NAMALWA (cell line): Measurements from ENCODE around the gene NMNAT3.
"Not testable (repeated sequence)": the region's sequence is repeated elsewhere in the genome, so short reads cannot be mapped to it uniquely, and the experiment has no call there.

Source experiments
- DNase-seq: peaks from one replicate; pipeline ENCODE4 v3.0.0-alpha.2; 2015; ENCODE audit warnings: low spot score

The NMNAT3 gene

DNA sequence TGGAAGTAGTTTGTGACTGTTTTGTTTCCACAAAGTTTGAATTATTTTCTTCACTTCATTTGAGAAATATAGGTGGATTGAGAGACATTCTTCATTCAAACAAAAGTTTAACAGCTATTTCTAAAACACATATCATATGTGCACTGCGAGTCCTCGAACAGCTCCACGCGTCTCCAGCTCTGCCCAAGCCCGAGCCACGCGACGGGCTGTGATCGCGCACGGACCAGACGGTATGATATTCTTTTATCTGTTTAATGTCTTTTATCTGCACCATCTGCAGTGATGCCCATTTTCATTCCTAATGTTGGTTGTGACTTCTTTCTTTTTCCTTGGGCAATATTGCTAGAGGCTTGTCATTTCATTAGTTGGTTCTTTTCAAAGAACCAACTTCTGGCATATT, 94.1 kb downstream of the NMNAT3 start:
- not testable (repeated sequence) for DNase-seq

DNA sequence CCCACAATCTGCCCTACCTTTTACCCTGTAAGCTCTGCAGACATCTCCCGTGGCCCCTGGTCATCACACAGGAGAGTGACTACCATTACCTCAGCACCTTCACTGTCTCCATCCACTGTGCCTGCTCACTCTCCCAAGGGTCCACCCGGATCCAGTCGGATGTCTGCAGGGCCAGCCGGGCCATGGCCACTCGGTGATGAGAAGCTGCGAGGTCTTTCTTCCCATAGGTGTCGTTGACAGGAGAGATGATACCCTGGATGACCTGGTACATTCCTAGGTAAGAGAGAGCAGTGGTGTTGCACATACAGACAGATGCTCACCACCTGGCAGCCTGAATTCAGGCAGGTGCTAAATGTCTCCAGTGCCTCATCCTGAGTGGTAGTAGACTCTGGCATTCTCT, 99.0 kb downstream of the NMNAT3 start:
- DNase-seq: no peak

DNA sequence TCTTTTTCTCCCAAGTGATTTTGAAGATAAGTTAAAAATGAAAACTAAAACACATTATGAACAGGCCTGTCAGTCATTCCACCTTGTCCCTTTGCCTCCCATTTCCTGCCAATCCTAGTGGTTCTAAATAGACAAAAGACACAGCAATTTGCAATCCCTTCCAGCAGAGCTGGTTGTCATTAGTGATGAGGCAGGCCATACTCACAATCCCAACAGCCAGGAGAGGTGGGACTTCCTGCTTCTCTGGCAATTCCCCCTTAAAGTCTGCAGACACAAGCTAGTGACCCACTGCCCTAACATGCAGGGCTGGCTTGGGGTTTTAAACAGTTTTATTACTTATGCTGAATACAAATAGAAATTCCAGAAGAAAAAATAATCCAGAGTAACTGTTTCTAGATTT, 99.9 kb downstream of the NMNAT3 start:
- DNase-seq: no peak

DNA sequence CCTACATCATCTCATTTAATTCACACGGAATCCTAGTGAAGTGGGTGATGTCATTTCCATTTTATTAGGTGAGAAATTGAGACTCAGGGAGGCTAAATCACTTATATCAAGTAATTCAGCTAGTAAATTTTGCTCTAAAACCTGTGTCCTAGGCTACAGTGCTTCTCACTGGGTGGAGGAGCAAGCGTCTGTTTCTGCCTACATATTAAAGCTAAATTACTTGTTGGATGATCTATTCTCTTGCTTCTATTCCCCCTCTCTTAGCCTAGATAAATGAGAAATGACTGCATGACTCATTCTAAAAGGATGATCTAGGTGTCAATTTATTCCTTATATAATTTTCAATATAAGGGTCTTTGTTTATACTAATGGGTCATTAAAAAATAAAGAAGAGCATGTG, 100.4 kb downstream of the NMNAT3 start:
- no peak for DNase-seq

DNA sequence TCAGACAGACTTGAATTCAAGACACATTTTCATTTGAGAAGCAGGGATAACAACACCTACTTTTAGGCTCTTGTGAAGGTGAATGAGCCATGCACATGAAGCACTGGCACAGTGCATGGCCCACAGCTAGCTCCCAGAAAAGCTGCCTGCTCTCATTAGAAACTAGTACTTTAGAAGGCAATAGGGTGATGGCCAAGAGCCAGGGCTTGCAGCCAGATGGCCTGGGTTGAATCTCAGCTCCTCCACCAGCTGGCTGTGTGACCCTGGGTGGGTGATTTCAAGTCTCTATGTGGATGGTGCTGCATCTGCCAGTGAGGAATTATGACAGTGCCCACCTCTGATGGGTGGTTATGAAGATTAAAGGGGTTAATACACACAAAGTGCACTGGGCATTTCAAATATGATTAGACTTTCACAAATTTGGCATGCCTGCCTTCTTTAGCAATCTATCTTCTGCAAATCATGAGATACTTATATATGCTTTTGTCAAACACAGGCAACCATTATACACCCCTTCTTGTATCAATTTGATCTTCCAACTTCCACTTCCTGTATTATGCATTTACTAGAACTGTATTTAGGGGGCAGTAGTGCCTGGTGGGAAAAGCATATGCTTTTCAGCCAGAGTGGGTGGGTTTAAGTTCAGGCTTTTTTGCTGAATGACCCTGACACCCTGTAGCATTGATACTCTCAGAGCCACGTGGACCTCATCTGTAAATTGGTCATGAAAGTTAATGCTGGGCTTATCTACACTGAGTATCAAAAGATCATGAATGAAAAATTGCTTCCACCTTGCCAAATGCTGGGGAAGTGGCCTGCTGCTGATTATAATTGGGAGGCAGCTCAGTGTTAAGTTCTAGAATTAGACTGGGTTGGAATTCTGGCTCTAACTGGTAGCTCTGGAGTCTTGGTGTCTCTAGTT, 103.5 kb downstream of the NMNAT3 start:
- DNase-seq: peak; percentile 5

DNA sequence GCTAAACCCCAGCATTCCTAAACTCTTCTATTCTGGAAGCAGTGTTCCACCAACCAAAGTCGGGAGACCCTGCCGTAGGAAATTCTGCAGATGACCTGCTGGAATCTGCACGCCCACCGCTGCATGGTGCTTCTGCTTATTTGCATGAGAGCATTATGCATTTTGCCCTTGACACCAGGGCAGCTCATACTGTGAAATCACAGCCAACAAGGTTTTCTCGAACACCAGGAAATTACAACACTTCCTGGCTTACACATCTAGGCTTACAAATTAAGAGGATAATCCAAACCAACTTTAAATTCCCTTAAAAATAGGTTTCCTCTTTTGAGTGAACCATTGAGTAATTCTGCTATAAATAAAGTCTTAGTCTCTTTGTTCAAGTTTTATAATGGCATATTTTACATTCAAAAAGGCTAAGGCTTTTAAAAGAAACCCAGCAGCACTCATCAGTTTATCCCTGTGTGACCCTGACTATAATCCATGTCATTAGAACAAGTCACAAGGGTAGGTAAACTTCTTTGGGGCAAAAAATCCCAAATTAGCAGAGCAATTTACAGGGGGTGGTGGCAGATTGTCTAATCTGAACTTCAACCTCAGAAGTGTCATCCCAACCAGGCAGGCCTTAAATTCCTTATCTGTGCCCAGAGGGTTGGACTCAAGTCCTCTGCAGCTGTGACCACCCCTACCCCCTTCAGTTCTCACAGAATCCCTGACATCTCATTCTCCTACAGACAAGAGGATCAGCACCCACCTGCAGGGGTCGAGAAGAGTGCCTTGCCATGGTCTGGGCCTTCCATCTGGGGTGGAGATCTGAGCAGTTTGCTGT, 104.7 kb downstream of the NMNAT3 start:
- no peak for DNase-seq

DNA sequence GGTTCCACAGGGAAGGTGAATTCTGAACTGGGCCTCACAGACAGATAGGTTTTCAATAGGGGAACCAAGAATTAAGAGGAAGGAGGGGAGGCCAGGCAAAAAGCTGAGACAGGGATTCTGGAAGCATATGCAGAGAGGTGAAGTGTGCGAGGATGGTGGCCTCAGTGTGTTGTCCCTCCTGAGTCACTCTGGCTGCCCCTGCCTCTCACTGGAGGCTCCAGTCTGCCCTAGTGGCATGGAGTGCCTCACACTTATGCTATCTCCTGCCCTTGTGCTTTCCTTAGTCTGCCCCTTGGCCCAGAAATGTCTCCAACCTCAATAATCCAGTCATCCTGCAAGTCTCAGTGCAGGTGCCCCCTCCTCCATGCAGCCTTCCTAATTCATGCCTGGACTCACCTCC, 106.1 kb downstream of the NMNAT3 start:
- no peak for DNase-seq

DNA sequence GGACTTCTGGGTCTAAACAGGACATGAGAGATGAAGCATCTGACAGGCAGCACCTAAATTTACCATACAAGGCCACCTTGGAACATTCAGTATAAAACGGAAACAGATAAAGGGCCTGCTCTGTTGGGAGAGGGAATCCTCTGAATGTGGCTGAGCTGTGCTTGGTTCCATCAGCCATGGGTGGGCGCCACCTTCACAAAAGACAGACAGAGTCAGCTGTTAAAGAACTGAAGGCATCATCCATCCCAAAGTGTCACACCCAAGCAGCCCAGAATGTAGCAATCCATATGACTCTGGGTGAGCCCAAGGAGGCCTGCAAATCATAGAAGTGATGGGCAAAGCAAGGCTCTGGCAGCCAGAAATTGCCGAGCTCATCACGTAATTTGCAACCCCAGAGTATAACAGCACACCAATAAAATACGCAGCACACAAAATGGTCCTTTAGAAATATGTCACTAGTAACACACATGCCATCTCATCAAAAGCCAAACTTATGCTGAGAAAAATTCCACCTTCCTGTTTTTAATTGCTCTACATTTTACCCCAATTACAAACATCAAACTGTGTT, 113.4 kb downstream of the NMNAT3 start:
- no peak for DNase-seq

DNA sequence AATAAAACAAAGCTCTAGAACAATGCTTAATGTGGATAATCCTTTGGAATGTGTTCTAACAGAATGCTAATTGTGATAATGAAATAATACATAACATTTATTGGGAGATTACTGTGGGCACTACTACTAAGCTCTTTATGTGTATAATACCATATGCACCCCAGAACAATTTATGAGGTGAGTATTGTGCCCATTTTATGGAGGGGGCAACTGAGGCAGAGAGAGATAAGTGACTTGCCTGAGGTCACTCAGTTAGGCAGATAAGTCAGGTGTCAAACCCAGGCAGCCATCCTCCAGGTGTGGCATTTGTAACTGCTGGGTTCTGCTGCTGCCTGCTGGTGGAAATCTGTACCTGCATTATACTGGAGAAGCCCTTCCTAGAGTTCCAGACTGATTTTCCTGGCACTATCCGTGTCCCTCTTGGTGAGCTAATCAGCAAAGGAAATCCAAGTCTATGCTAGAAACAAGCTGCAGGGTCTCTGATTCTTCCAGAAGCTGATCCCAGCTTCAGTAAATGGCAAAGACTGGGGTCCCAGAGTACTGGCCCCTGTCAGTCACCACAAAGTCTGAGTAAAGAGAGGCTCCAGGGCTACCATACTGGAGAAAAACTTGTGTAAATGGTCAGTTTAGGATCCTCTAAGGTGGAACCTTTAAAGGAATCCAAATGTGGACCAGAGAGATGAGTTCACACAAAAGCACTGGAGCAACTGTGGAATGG, 115.7 kb downstream of the NMNAT3 start:
- peak; percentile 30 for DNase-seq

DNA sequence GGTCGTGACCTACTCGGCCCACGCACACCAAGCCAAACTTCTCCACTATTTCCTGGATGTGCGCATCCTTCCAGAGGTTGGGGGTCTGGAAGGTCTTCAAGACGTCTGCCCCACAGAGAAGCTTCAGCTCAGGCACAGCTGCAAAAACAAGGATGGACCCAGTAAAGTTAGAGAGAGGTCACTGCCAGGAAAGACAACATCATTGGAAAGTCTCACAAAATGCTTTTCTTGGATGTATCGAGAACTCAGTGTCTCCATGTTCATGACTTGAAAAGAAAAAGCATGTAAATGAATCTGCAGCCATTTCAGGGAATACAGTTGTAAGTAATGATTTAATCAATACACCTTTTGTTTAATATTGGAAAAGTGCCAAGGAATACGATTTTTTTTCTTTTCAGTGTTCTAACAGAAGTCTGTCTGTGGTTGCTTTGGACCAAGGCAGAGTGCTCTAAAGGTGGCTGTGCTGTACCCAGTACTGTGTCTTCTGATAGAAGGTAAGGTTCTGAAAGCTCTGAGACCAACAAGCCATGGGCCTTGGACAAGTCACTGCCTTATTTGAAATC, 116.4 kb downstream of the NMNAT3 start:
- no peak for DNase-seq

DNA sequence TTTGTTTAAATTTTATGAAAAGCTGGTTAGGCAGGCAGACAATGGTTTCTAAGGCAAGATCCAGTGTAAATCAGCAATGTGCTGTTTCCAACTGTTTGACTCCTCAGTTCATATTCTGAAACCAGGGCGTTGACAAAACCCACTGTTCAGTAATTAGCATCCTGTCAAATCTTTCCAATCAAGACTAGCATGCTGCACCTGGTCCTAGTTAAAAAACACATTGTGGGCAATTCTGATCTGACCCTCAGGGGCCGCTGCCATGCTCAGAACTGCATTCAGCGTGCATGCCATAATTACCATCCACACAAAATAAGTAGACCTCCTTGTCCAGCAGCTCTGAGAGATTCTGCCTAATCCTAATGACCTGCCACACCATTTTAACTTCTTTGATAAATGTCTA, 117.4 kb downstream of the NMNAT3 start:
- no peak for DNase-seq

DNA sequence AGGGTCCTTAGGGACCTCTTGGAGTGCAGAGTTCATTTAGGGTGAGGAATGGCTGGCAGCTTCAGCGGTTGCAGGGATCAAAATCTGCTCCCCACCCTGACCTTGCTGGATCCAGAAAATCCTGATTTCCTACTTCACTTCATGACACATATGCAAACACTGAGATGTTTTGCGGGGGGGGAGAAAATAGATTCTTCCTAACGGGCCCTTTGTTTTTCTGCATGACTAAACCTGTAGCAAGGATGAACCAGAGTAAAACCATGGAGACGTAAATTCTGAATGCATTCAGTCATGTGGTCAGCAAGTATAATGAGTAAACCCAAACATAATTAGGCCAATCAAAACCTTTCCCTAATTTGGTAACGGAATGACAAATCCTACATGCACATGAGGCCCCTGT, 118.2 kb downstream of the NMNAT3 start:
- DNase-seq: no peak

DNA sequence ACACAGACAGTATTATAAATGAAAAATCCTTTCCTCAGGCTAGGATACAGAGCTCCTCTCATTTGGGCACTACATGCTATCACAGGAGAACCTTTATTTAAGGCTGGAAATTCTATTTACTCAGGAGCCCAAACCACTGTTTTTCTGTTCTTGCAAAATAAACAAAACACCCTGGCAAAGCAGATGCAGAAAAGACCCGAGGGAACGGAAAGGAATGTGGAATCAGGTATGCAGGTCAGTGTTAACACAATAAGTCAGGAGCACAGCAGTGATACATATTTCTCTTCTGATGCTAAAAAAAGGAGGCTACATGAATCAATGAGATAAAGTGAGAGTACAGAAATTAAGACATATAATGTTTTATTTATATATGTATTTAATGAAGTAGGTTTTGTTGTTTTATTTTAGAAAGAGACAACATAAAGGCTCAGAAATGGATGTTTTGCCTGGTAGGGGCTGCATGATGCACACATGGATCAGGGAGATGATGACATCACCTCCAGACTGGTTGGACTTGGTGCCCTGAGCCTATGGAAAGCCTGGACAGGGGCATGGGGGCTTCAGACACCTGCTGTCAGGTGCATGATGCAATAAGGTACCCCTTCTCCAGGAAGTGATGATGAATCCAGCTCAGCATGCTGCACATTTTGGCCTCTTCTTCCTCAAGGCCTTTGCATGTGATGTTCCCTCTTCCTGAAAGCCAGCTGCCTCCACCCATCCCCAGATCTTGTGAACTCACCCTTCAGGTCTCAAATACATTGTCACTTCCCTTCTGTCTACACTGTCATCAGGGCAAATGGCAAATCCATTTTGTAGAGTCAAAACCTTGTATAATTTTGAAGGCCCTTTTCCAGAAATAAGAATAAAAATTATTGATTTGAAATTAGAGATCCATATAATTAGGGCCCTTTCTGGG, 119.2 kb downstream of the NMNAT3 start:
- DNase-seq: no peak

DNA sequence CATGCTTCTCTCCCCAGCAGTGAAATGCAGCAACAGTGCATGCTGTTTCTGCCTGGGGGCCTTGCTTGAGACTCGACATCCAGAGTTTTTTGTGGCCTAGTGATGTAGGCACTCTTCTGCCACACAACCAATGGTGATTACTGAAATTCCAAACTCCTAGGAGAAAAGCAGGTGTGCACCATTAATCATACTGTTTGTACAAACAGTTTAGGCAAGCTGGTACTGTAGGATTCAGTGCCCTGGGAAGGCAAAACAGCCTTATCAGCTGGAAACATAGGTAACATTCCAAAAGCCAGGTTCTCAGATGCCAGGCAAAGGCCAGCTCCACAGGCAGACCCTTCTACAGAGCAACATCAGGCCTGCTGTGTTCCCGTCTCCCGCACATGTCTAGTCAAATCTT, 120.7 kb downstream of the NMNAT3 start:
- no peak for DNase-seq

DNA sequence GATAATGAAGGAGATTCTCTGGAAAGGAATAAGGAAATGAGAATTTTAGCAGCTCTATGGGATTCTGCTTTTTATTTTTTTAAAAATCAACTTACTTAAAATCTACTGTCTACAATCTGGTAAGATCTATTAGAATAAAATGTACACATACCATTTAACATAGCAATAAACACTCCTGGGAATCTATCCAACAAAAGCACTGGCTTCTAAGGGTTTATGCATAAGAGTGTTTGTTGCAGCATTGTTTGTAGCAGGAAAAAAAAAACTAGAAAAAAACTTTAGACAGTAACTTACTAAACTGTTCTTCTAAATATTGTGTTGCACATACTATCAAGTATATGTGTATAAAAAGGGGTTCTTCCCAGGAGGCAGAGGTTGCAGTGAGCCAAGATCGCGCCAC, 122.5 kb downstream of the NMNAT3 start:
- DNase-seq: no peak

DNA sequence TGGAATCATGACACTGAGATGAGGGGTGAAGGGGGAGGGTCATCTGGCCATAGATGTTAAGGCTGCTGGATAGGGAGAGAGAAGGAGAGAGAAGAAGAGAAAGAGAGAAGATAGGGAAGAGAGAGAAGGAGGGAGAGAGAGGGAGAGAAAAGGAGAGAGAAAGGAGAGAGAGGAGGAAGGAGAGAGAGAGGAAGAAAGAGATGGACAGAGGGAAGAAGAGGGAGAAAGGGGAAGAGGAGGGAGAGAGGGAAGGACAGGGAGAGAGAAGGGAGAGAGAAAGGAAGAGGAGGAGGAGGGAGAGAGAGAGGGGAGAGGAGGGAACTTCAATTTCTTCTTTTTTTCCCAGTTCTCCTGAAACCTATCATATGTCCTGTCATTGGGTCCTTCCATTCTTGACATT, 123.1 kb downstream of the NMNAT3 start:
- no peak for DNase-seq

DNA sequence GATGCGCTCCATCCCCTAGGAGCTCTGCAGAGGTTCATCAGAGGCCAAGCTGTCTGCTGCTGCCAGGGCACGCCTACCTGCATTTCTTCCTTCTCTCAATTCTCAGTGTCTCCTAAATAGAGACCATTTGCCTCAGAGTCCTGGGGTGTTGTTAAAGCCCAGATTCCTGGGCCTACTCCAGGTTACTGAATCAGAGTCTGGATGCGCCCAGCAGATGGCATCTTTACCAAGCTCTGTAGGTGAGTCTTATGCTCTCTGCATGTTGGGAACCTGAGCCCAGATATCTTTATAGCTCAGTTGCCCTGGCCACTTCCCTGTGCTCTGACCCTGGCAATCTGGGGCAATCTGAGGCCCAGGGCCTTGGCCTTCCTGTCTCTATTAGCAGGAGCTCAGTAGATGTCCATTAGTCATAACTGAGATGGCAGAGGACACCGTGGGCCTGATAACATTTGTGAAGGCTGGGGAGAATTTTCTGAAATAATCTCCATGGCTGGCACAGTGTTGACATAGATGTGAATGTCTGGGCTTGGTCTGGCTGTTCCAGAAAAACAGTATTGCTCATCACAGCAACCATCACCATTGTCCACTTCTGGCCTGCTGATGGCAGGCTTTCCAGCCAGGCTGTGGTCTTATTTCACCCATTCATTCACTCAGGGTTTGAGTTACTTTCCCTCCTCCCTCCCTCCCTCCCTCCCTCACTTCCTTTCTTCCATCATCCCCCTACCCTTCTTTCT, 125.0 kb downstream of the NMNAT3 start:
- DNase-seq: no peak

DNA sequence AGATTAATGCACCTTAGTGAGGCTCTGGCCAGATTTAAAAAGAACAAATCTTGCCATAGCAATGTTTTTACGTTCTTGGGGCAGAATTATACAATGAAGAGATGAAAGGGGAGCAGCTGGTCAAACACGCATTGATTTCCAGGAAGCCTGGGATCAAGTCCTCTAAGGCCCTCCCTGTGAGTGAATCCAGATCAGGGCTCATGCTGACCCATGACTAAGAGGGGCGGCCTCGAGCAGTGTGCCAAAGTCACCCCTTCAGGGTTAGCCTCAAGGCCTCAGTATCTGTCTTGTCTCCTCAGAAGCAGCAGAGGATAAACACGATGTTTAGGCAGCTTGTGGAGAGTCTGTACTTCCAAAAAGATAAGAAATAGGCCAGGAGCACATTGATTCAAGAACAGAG, 129.0 kb downstream of the NMNAT3 start:
- no peak for DNase-seq

DNA sequence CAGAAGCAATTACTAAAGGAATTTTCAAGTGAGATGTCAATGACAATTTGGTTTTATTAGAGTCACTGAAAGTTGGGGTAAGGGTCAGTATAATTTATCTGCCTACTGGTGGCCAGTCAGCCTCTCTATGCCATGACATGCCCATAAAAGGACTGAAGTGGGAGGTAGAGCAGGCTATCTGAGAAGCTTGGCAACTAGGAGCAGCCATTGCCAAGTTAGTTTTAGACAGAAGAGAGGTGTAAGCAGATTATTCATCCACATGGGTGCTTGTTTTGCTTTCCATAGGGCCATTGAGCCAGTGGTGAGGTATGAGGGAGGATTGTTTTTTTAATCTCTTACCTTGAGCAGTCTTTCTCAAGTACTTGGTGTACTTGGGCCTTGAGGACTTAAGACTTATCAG, 130.1 kb downstream of the NMNAT3 start:
- DNase-seq: no peak

DNA sequence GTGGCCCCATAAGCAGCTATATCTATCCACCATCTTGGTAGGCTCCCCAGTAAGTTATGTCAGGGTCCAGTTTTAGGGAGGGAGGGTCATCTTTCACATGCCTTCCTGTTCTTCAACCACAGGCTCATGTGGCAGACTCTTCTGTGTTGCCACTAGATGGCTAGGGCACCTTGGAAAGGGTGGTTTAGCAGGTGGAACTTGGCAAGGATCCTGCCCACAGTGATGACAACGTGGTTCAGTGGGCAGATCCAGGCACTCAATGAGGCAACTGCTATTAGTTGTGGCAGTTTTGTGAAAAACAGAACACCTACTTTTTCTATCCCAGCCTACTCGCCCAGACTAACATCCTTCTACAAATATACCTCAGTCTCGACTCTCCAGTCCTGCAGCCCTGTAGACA, 131.0 kb downstream of the NMNAT3 start:
- no peak for DNase-seq
